Ishikawa (cell line): ENCODE results near the gene PIWIL4.

Source experiments
- CEBPB ChIP-seq: IDR thresholded peaks from 2 replicates; pipeline ENCODE4 v1.6.1; 2012
- CREB1 ChIP-seq: IDR thresholded peaks from 2 replicates; pipeline ENCODE4 v1.6.1; 2012; ENCODE audit warnings: low read depth
- EGR1 ChIP-seq: IDR thresholded peaks from 2 replicates; pipeline ENCODE4 v1.6.1; 2012
- EP300 ChIP-seq: IDR thresholded peaks from 2 replicates; pipeline ENCODE4 v1.6.1; 2012; ENCODE audit warnings: borderline replicate concordance
- FOXM1 ChIP-seq: IDR thresholded peaks from 2 replicates; pipeline ENCODE4 v1.6.1; 2012; ENCODE audit warnings: low read depth, borderline replicate concordance
- MAX ChIP-seq: IDR thresholded peaks from 2 replicates; pipeline ENCODE4 v1.6.1; 2012
- NFIC ChIP-seq: IDR thresholded peaks from 2 replicates; pipeline ENCODE4 v1.6.1; 2012
- RAD21 ChIP-seq: IDR thresholded peaks from 2 replicates; pipeline ENCODE4 v1.6.1; 2012; ENCODE audit warnings: low read depth
- TAF1 ChIP-seq: IDR thresholded peaks from 2 replicates; pipeline ENCODE4 v1.6.1; 2012; ENCODE audit warnings: low read depth, mild to moderate bottlenecking
- TCF12 ChIP-seq: IDR thresholded peaks from 2 replicates; pipeline ENCODE4 v1.6.1; 2012; ENCODE audit warnings: low read depth
- TEAD4 ChIP-seq: IDR thresholded peaks from 2 replicates; pipeline ENCODE4 v1.6.1; 2012
- YY1 ChIP-seq: IDR thresholded peaks from 2 replicates; pipeline ENCODE4 v1.6.1; 2012; ENCODE audit warnings: low read depth
- ZBTB7A ChIP-seq: IDR thresholded peaks from 2 replicates; pipeline ENCODE4 v1.6.1; 2012; ENCODE audit warnings: low read depth
- TF ChIP-seq, protein P1 (sequence below): IDR thresholded peaks from 2 replicates; pipeline ENCODE4 v1.6.1; 2012
- TF ChIP-seq, protein P2 (sequence below): IDR thresholded peaks from 2 replicates; pipeline ENCODE4 v1.6.1; 2012; ENCODE audit warnings: low read depth, mild to moderate bottlenecking

PIWIL4 gene

GRCh38 chr11:94546886-94547285 is 20.3 kb upstream of the PIWIL4 start:
- TF ChIP-seq, protein P1, sequence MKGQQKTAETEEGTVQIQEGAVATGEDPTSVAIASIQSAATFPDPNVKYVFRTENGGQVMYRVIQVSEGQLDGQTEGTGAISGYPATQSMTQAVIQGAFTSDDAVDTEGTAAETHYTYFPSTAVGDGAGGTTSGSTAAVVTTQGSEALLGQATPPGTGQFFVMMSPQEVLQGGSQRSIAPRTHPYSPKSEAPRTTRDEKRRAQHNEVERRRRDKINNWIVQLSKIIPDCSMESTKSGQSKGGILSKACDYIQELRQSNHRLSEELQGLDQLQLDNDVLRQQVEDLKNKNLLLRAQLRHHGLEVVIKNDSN = no peak
- TF ChIP-seq CEBPB = no peak
- TF ChIP-seq EP300 = no peak
- no peak for TF ChIP-seq CREB1
- TF ChIP-seq EGR1 = no peak
- TF ChIP-seq YY1 = no peak
- TF ChIP-seq, protein P2, sequence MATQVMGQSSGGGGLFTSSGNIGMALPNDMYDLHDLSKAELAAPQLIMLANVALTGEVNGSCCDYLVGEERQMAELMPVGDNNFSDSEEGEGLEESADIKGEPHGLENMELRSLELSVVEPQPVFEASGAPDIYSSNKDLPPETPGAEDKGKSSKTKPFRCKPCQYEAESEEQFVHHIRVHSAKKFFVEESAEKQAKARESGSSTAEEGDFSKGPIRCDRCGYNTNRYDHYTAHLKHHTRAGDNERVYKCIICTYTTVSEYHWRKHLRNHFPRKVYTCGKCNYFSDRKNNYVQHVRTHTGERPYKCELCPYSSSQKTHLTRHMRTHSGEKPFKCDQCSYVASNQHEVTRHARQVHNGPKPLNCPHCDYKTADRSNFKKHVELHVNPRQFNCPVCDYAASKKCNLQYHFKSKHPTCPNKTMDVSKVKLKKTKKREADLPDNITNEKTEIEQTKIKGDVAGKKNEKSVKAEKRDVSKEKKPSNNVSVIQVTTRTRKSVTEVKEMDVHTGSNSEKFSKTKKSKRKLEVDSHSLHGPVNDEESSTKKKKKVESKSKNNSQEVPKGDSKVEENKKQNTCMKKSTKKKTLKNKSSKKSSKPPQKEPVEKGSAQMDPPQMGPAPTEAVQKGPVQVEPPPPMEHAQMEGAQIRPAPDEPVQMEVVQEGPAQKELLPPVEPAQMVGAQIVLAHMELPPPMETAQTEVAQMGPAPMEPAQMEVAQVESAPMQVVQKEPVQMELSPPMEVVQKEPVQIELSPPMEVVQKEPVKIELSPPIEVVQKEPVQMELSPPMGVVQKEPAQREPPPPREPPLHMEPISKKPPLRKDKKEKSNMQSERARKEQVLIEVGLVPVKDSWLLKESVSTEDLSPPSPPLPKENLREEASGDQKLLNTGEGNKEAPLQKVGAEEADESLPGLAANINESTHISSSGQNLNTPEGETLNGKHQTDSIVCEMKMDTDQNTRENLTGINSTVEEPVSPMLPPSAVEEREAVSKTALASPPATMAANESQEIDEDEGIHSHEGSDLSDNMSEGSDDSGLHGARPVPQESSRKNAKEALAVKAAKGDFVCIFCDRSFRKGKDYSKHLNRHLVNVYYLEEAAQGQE = no peak
- TF ChIP-seq RAD21 = no peak

DNA sequence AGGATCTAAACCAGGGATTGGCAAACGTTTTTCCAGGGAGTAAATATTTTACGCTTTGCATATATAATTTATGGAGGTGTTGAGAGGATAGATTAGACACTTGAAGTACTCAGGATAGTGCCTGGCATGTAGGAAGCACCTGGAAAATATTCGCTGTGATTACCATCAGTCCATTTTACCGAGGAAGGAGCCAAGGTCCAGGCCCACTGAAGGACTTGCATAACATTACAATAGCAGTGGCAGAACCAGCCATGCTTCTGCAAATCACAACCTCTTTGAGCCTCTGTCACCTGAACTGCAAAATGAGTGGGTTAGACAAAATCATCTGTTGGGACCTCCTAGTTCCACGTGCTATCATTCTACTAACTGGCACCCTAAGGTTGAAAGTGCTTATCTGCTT is 18.0 kb upstream of the PIWIL4 start:
- TF ChIP-seq CREB1 (no peak), MAX (no peak), TCF12 (no peak), NFIC (no peak), CEBPB (no peak)
- TF ChIP-seq, protein P1 = no peak
- TF ChIP-seq, protein P2 = no peak

DNA sequence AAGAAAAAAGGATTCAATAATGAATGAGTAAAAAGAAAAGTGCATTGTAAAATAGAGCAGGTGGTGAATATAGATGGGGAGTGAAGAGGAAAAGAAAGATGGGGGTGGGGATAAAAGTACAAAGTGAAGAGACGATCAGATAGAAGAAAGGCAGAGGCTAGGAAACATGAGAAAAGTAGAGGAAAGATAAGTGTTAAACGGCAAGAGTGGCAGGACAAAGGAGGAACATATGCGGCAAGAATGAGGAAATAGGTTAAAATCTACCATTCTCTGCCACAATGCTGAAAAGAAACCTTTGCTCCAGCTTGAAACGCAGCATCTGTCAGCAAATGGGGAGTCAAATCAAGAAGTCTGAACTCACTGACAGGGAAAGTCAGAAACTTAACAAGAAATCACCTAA is 16.7 kb upstream of the PIWIL4 start:
- TF ChIP-seq ZBTB7A = no peak
- TF ChIP-seq CEBPB = no peak
- TF ChIP-seq, protein P1 = no peak
- no peak for TF ChIP-seq EP300
- no peak for TF ChIP-seq NFIC
- TF ChIP-seq EGR1 = no peak
- no peak for TF ChIP-seq TAF1
- no peak for TF ChIP-seq RAD21
- TF ChIP-seq FOXM1 = no peak
- no peak for TF ChIP-seq TEAD4
- TF ChIP-seq, protein P2 = no peak
- no peak for TF ChIP-seq CREB1
- no peak for TF ChIP-seq MAX
- no peak for TF ChIP-seq TCF12
- no peak for TF ChIP-seq YY1

DNA sequence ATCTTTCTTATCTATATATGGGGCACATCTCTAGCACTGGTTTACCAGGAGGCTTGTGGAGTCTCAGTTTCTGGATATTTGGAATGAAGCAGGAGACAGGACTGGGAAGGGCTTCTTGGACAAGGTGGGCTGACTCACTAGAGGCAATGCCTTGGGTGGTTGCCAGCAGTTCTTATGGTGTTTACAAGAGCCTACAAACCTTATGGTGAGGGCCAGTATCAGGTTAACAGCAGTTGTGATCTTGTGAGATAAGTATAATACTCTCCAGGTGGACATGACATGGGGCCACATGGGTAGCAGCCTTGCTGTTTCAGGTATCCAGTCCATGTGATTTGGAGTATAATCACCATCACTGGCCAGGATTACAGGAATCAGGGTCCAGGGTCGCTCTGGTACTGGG is 13.2 kb upstream of the PIWIL4 start:
- TF ChIP-seq NFIC = no peak
- no peak for TF ChIP-seq ZBTB7A

GRCh38 chr11:94557421-94557820 is 9.7 kb upstream of the PIWIL4 start:
- TF ChIP-seq NFIC (no peak), FOXM1 (no peak), EGR1 (no peak), TCF12 (no peak), CREB1 (no peak), EP300 (no peak), ZBTB7A (no peak), TAF1 (no peak), YY1 (no peak), CEBPB (no peak), RAD21 (no peak), TEAD4 (no peak)
- TF ChIP-seq, protein P2 = no peak
- TF ChIP-seq, protein P1 = no peak
